ENCODE measurements around the gene OR4D6.

The OR4D6 gene

GRCh38 chr11:59418156-59418555, 38.6 kb upstream of the OR4D6 start:
- Mint-ChIP-seq H3K36me3 (ENCODE audit: low read depth) (no peaks in the 10 kb centered on the region), H3K4me1 (no peaks in the 10 kb centered on the region), H3K9me3 (no peaks in the 10 kb centered on the region), H3K4me3 (no peak overlapping the region), H3K27me3 (ENCODE audit: low read depth) (peaks cover 6% of the 10 kb centered on the region), H3K27ac (no peak overlapping the region)
- no peak for TF ChIP-seq CTCF (IDR thresholded peaks at IDR 0.05; ENCODE audit: unreplicated experiment in 3 of 3)

GRCh38 chr11:59423835-59424234, 32.9 kb upstream of the OR4D6 start:
- Mint-ChIP-seq H3K4me1 (no peaks in the 10 kb centered on the region), H3K27me3 (ENCODE audit: low read depth) (peaks cover 6% of the 10 kb centered on the region), H3K36me3 (ENCODE audit: low read depth) (no peaks in the 10 kb centered on the region), H3K27ac (no peak overlapping the region), H3K4me3 (no peak overlapping the region), H3K9me3 (no peaks in the 10 kb centered on the region)
- no peak for TF ChIP-seq CTCF (IDR thresholded peaks at IDR 0.05; ENCODE audit: unreplicated experiment in 3 of 3)

GRCh38 chr11:59425131-59425530, 31.6 kb upstream of the OR4D6 start:
- H3K4me3 Mint-ChIP-seq: no peak overlapping the region
- H3K36me3 Mint-ChIP-seq (ENCODE audit: low read depth): no peaks in the 10 kb centered on the region
- no peaks in the 10 kb centered on the region for H3K4me1 Mint-ChIP-seq
- H3K27me3 Mint-ChIP-seq (ENCODE audit: low read depth): peaks cover 6% of the 10 kb centered on the region
- no peaks in the 10 kb centered on the region for H3K9me3 Mint-ChIP-seq
- H3K27ac Mint-ChIP-seq: no peak overlapping the region
- TF ChIP-seq CTCF (IDR thresholded peaks at IDR 0.05; ENCODE audit: unreplicated experiment in 3 of 3): no peak

- H3K27ac Mint-ChIP-seq: no peak within 1 kb of the TSS
- H3K4me3 Mint-ChIP-seq: no peak within 1 kb of the TSS
- H3K9me3 Mint-ChIP-seq: no peaks in the 10 kb centered on the region
- H3K36me3 Mint-ChIP-seq (ENCODE audit: low read depth): no peaks in the 10 kb centered on the region
- no peaks in the 10 kb centered on the region for H3K4me1 Mint-ChIP-seq
- TF ChIP-seq CTCF (IDR thresholded peaks at IDR 0.05; ENCODE audit: unreplicated experiment in 3 of 3): no peak
- peaks cover 3% of the 10 kb centered on the region for H3K27me3 Mint-ChIP-seq (ENCODE audit: low read depth)
Measured at GRCh38 chr11:59426361-59427067, 30.2 kb upstream of the OR4D6 start, which contains the start of gene OR5A2. TSS of gene OR5A2 (minus strand) at chr11:59426413. CDS start at chr11:59422953, 3,460 bp downstream.

GRCh38 chr11:59427068-59427382, 29.7 kb upstream of the OR4D6 start:
- Mint-ChIP-seq H3K4me1 (no peaks in the 10 kb centered on the region), H3K27me3 (ENCODE audit: low read depth) (peaks cover 3% of the 10 kb centered on the region), H3K9me3 (no peaks in the 10 kb centered on the region), H3K27ac (no peak overlapping the region), H3K36me3 (ENCODE audit: low read depth) (no peaks in the 10 kb centered on the region), H3K4me3 (no peak overlapping the region)
- TF ChIP-seq CTCF (IDR thresholded peaks at IDR 0.05; ENCODE audit: unreplicated experiment in 3 of 3): no peak

GRCh38 chr11:59429924-59430516, 26.7 kb upstream of the OR4D6 start:
- H3K9me3 Mint-ChIP-seq: no peaks in the 10 kb centered on the region

More at GRCh38 chr11:59429924-59430516, 26.7 kb upstream of the OR4D6 start:
- Mint-ChIP-seq H3K27me3 (ENCODE audit: low read depth) (peaks cover 3% of the 10 kb centered on the region), H3K4me1 (no peaks in the 10 kb centered on the region), H3K27ac (no peak overlapping the region), H3K36me3 (ENCODE audit: low read depth) (no peaks in the 10 kb centered on the region), H3K4me3 (no peak overlapping the region)
- TF ChIP-seq CTCF (IDR thresholded peaks at IDR 0.05; ENCODE audit: unreplicated experiment in 3 of 3): peak; percentile 61 to 71 (median 61)

All from nephron (organoid).